ENCODE results near the gene CCDC60. TPM values are rescaled to one million over a fixed set of nuclear protein-coding genes. Genes with fewer than 3 reads are reported as not detected.

Gene CCDC60
- total RNA-seq, 2 donors from 2014 or later: not detected

- no peaks in the 10 kb centered on the region for H3K27me3 ChIP-seq (replicated peaks; ENCODE audit: insufficient read depth)
Observed at GRCh38 chr12:119463211-119463926, 128.8 kb downstream of the CCDC60 start.

GRCh38 chr12:119468296-119468695, 133.8 kb downstream of the CCDC60 start:
- Histone ChIP-seq H3K9me3 (no peaks in the 10 kb centered on the region), H3K36me3 (no peaks in the 10 kb centered on the region), H3K4me3 (no peak overlapping the region), H3K4me1 (ENCODE audit: control insufficient read depth in 1 of 2, low read depth in 2 of 2) (no peaks in the 10 kb centered on the region), H3K27me3 (replicated peaks; ENCODE audit: insufficient read depth) (no peaks in the 10 kb centered on the region), H3K27ac (no peak overlapping the region)
- no peak for ATAC-seq (ENCODE audit: insufficient number of reproducible peaks, low FRiP score, low read depth)
- no peak for DNase-seq (ENCODE audit: low spot score)
- no peak for TF ChIP-seq CTCF (IDR thresholded peaks at IDR 0.05)

More at GRCh38 chr12:119463211-119463926, 128.8 kb downstream of the CCDC60 start:
- TF ChIP-seq CTCF (IDR thresholded peaks at IDR 0.05): no peak
- no peak overlapping the region for H3K27ac ChIP-seq
- ATAC-seq (ENCODE audit: insufficient number of reproducible peaks, low FRiP score, low read depth): peak; percentile 84
- no peak for DNase-seq (ENCODE audit: low spot score)
- no peaks in the 10 kb centered on the region for H3K9me3 ChIP-seq
- H3K36me3 ChIP-seq: no peaks in the 10 kb centered on the region
- no peak overlapping the region for H3K4me3 ChIP-seq
- H3K4me1 ChIP-seq (ENCODE audit: control insufficient read depth in 1 of 2, low read depth in 2 of 2): no peaks in the 10 kb centered on the region

- Histone ChIP-seq H3K27ac (no peak overlapping the region), H3K4me3 (no peak overlapping the region), H3K27me3 (replicated peaks; ENCODE audit: insufficient read depth) (no peaks in the 10 kb centered on the region), H3K9me3 (no peaks in the 10 kb centered on the region), H3K36me3 (no peaks in the 10 kb centered on the region), H3K4me1 (ENCODE audit: control insufficient read depth in 1 of 2, low read depth in 2 of 2) (no peaks in the 10 kb centered on the region)
- TF ChIP-seq CTCF (IDR thresholded peaks at IDR 0.05): no peak
- ATAC-seq (ENCODE audit: insufficient number of reproducible peaks, low FRiP score, low read depth): no peak
- no peak for DNase-seq (ENCODE audit: low spot score)
Observed at GRCh38 chr12:119475650-119476049, 141.1 kb downstream of the CCDC60 start.

GRCh38 chr12:119476951-119477350, 142.4 kb downstream of the CCDC60 start:
- Histone ChIP-seq H3K4me1 (ENCODE audit: control insufficient read depth in 1 of 2, low read depth in 2 of 2) (no peaks in the 10 kb centered on the region), H3K27ac (no peak overlapping the region), H3K4me3 (no peak overlapping the region), H3K36me3 (no peaks in the 10 kb centered on the region), H3K9me3 (no peaks in the 10 kb centered on the region), H3K27me3 (replicated peaks; ENCODE audit: insufficient read depth) (no peaks in the 10 kb centered on the region)
- TF ChIP-seq CTCF (IDR thresholded peaks at IDR 0.05): no peak
- ATAC-seq (ENCODE audit: insufficient number of reproducible peaks, low FRiP score, low read depth) (no peak), DNase-seq (ENCODE audit: low spot score) (no peak)

- ATAC-seq (ENCODE audit: insufficient number of reproducible peaks, low FRiP score, low read depth) (no peak), DNase-seq (ENCODE audit: low spot score) (no peak)
Observed at GRCh38 chr12:119479121-119479561, 144.6 kb downstream of the CCDC60 start.

More at GRCh38 chr12:119479121-119479561, 144.6 kb downstream of the CCDC60 start:
- Histone ChIP-seq H3K36me3 (no peaks in the 10 kb centered on the region), H3K27me3 (replicated peaks; ENCODE audit: insufficient read depth) (no peaks in the 10 kb centered on the region), H3K27ac (no peak overlapping the region), H3K9me3 (no peaks in the 10 kb centered on the region), H3K4me1 (ENCODE audit: control insufficient read depth in 1 of 2, low read depth in 2 of 2) (no peaks in the 10 kb centered on the region), H3K4me3 (no peak overlapping the region)
- no peak for TF ChIP-seq CTCF (IDR thresholded peaks at IDR 0.05)
